ENCODE data around the gene MSANTD7.
"Not testable (repeated sequence)": the region's sequence is repeated elsewhere in the genome, so short reads cannot be mapped to it uniquely, and the experiment has no call there.

MSANTD7 gene

GRCh38 chr10:14864466-14864865 is 26.4 kb downstream of the MSANTD7 start:
- H3K4me3 ChIP-seq (ENCODE audit: low read length); H3K4me1 ChIP-seq (ENCODE audit: insufficient read depth, low read length); H3K9ac ChIP-seq (ENCODE audit: low read depth, low read length); H3K27me3 ChIP-seq (ENCODE audit: insufficient read depth, low read length); H3K9me3 ChIP-seq (ENCODE audit: insufficient read depth, low read depth, low read length); H3K27ac ChIP-seq (ENCODE audit: low read depth, low read length): not testable (repeated sequence)
- peaks cover 60% of the 10 kb centered on the region for H3K36me3 ChIP-seq (ENCODE audit: insufficient read depth, low read length)
- WGBS: 95% methylated on average over 6 of the region's 6 CpGs

- not testable (repeated sequence) for H3K4me1 ChIP-seq (ENCODE audit: insufficient read depth, low read length); H3K9me3 ChIP-seq (ENCODE audit: insufficient read depth, low read depth, low read length); H3K9ac ChIP-seq (ENCODE audit: low read depth, low read length); H3K27me3 ChIP-seq (ENCODE audit: insufficient read depth, low read length); H3K27ac ChIP-seq (ENCODE audit: low read depth, low read length); H3K4me3 ChIP-seq (ENCODE audit: low read length)
- no CpG with 5 or more reads among the region's 3 CpGs for WGBS
- H3K36me3 ChIP-seq (ENCODE audit: insufficient read depth, low read length): peaks cover 60% of the 10 kb centered on the region
These were observed 26.8 kb downstream of the MSANTD7 start for GRCh38 chr10:14864871-14865270.

GRCh38 chr10:14873090-14873760 is 35.1 kb downstream of the MSANTD7 start:
- Histone ChIP-seq H3K9me3 (ENCODE audit: insufficient read depth, low read depth, low read length) (no peaks in the 10 kb centered on the region), H3K27me3 (ENCODE audit: insufficient read depth, low read length) (no peaks in the 10 kb centered on the region), H3K4me3 (ENCODE audit: low read length) (no peak overlapping the region), H3K4me1 (ENCODE audit: insufficient read depth, low read length) (peaks cover 19% of the 10 kb centered on the region), H3K36me3 (ENCODE audit: insufficient read depth, low read length) (peaks cover 37% of the 10 kb centered on the region), H3K27ac (ENCODE audit: low read depth, low read length) (no peak overlapping the region), H3K9ac (ENCODE audit: low read depth, low read length) (no peak overlapping the region)
- WGBS: 90% methylated on average over 1 of the region's 2 CpGs

DNA sequence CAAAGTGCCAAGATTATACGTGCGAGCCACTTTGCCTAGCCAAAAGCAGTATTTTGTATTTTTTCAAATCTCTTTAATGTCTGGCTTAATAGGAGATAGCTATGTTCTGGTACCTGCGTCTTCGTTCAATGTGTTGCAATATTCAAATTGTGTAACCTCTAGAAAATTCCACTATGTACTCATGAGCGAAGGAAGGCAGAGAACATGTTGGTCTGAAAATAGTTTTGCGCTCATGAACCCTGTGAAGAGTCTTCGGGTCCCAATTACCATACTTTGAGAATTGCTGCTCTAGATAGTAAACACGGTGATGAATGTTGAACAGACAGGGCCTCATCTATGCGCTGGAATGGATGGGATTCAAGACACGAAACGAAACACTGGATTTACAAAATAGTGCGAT is 37.8 kb downstream of the MSANTD7 start:
- Histone ChIP-seq H3K4me1 (ENCODE audit: insufficient read depth, low read length) (peaks cover 25% of the 10 kb centered on the region), H3K4me3 (ENCODE audit: low read length) (no peak overlapping the region), H3K9me3 (ENCODE audit: insufficient read depth, low read depth, low read length) (no peaks in the 10 kb centered on the region), H3K36me3 (ENCODE audit: insufficient read depth, low read length) (peaks cover 11% of the 10 kb centered on the region), H3K27ac (ENCODE audit: low read depth, low read length) (no peak overlapping the region), H3K27me3 (ENCODE audit: insufficient read depth, low read length) (no peaks in the 10 kb centered on the region), H3K9ac (ENCODE audit: low read depth, low read length) (no peak overlapping the region)
- 94% methylated on average over 12 of the region's 12 CpGs for WGBS

DNA sequence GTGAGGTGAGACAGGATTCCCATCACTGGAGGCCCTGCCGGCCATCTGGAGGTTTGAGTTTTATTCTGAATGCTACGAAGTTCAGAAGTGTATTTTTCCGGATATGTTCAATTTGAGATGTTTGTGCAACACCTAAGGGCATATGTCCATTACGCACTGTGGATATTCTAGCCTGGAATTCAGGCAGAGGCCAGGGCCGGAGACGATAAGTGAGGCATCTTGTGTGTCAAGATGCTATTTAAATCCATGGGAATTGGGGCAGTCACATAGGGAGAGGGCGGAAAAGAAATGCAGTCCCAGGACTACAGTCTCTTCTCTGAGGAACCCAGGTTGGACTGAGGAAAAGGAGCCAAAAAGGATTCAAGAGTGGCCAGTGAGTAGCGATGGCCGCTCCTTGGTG is 38.7 kb downstream of the MSANTD7 start:
- no peaks in the 10 kb centered on the region for H3K27me3 ChIP-seq (ENCODE audit: insufficient read depth, low read length)
- H3K27ac ChIP-seq (ENCODE audit: low read depth, low read length): no peak overlapping the region; the same call in 1 of the 2 replicates
- no peaks in the 10 kb centered on the region for H3K9me3 ChIP-seq (ENCODE audit: insufficient read depth, low read depth, low read length)
- H3K4me3 ChIP-seq (ENCODE audit: low read length): no peak overlapping the region; the same call in 1 of the 2 replicates
- no peak overlapping the region for H3K9ac ChIP-seq (ENCODE audit: low read depth, low read length)
- 90% methylated on average over 9 of the region's 9 CpGs for WGBS
- H3K36me3 ChIP-seq (ENCODE audit: insufficient read depth, low read length): peaks cover 7% of the 10 kb centered on the region
- H3K4me1 ChIP-seq (ENCODE audit: insufficient read depth, low read length): peaks cover 33% of the 10 kb centered on the region

GRCh38 chr10:14878266-14879123 is 40.4 kb downstream of the MSANTD7 start, which contains the start of gene SUV39H2:
SUV39H2 (plus strand) TSS chr10:14878866; CDS start chr10:14878889, 23 bp downstream.
- H3K4me1 ChIP-seq (ENCODE audit: insufficient read depth, low read length): peaks cover 35% of the 10 kb centered on the region
- peaks cover 13% of the 10 kb centered on the region for H3K36me3 ChIP-seq (ENCODE audit: insufficient read depth, low read length)
- peak within 1 kb of the TSS; percentile 96 for H3K27ac ChIP-seq (ENCODE audit: low read depth, low read length)
- H3K27me3 ChIP-seq (ENCODE audit: insufficient read depth, low read length): no peaks in the 10 kb centered on the region
- H3K9me3 ChIP-seq (ENCODE audit: insufficient read depth, low read depth, low read length): no peaks in the 10 kb centered on the region
- H3K9ac ChIP-seq (ENCODE audit: low read depth, low read length): peak within 1 kb of the TSS; percentile 97
- H3K4me3 ChIP-seq (ENCODE audit: low read length): peak within 1 kb of the TSS; percentile 98
- WGBS: under 1% methylated on average over 102 of the region's 102 CpGs

- H3K4me1 ChIP-seq (ENCODE audit: insufficient read depth, low read length): peaks cover 35% of the 10 kb centered on the region
- peak overlapping the region; percentile 93 for H3K9ac ChIP-seq (ENCODE audit: low read depth, low read length)
- H3K9me3 ChIP-seq (ENCODE audit: insufficient read depth, low read depth, low read length): no peaks in the 10 kb centered on the region
- WGBS: under 1% methylated on average over 59 of the region's 60 CpGs
- peaks cover 21% of the 10 kb centered on the region for H3K36me3 ChIP-seq (ENCODE audit: insufficient read depth, low read length)
- peak overlapping the region; percentile 89 for H3K27ac ChIP-seq (ENCODE audit: low read depth, low read length)
- peak overlapping the region; percentile 98 for H3K4me3 ChIP-seq (ENCODE audit: low read length)
- no peaks in the 10 kb centered on the region for H3K27me3 ChIP-seq (ENCODE audit: insufficient read depth, low read length)
These were observed 41.2 kb downstream of the MSANTD7 start for GRCh38 chr10:14879124-14879927.

- WGBS: 0% methylated on average over 1 of the region's 5 CpGs
- Histone ChIP-seq H3K4me3 (ENCODE audit: low read length) (peak overlapping the region; percentile 98), H3K27me3 (ENCODE audit: insufficient read depth, low read length) (no peaks in the 10 kb centered on the region), H3K9me3 (ENCODE audit: insufficient read depth, low read depth, low read length) (no peaks in the 10 kb centered on the region), H3K9ac (ENCODE audit: low read depth, low read length) (peak overlapping the region; percentile 93), H3K4me1 (ENCODE audit: insufficient read depth, low read length) (peaks cover 35% of the 10 kb centered on the region), H3K36me3 (ENCODE audit: insufficient read depth, low read length) (peaks cover 26% of the 10 kb centered on the region), H3K27ac (ENCODE audit: low read depth, low read length) (no peak overlapping the region)
These were observed 41.8 kb downstream of the MSANTD7 start for GRCh38 chr10:14879928-14880193.

- H3K9me3 ChIP-seq (ENCODE audit: insufficient read depth, low read depth, low read length): no peaks in the 10 kb centered on the region
- 43% methylated on average over 7 of the region's 7 CpGs for WGBS
- no peaks in the 10 kb centered on the region for H3K27me3 ChIP-seq (ENCODE audit: insufficient read depth, low read length)
- H3K9ac ChIP-seq (ENCODE audit: low read depth, low read length): peak overlapping the region; percentile 93; the same call in 1 of the 2 replicates
- no peak overlapping the region for H3K27ac ChIP-seq (ENCODE audit: low read depth, low read length)
- H3K4me1 ChIP-seq (ENCODE audit: insufficient read depth, low read length): peaks cover 35% of the 10 kb centered on the region
- H3K4me3 ChIP-seq (ENCODE audit: low read length): peak overlapping the region; percentile 98
- H3K36me3 ChIP-seq (ENCODE audit: insufficient read depth, low read length): peaks cover 30% of the 10 kb centered on the region
These were observed 42.1 kb downstream of the MSANTD7 start for GRCh38 chr10:14880229-14880628.

- Histone ChIP-seq H3K27ac (ENCODE audit: low read depth, low read length) (no peak overlapping the region), H3K36me3 (ENCODE audit: insufficient read depth, low read length) (peaks cover 48% of the 10 kb centered on the region)
- 94% methylated on average over 3 of the region's 3 CpGs for WGBS
These were observed 46.0 kb downstream of the MSANTD7 start for GRCh38 chr10:14884082-14884481.

More at GRCh38 chr10:14884082-14884481, 46.0 kb downstream of the MSANTD7 start:
- Histone ChIP-seq H3K27me3 (ENCODE audit: insufficient read depth, low read length) (no peaks in the 10 kb centered on the region), H3K9ac (ENCODE audit: low read depth, low read length) (no peak overlapping the region), H3K4me3 (ENCODE audit: low read length) (no peak overlapping the region), H3K4me1 (ENCODE audit: insufficient read depth, low read length) (peaks cover 16% of the 10 kb centered on the region), H3K9me3 (ENCODE audit: insufficient read depth, low read depth, low read length) (no peaks in the 10 kb centered on the region)

All from HUES64 (cell line).